LNCAP (cell line): Measurements from ENCODE around the gene GAS6.

Experiments
- CTCF ChIP-seq: fragments of 450-650 bp; IDR thresholded peaks from 2 replicates; pipeline ENCODE4 v1.5.1; 2017; ENCODE audit warnings: mild to moderate bottlenecking

The GAS6 gene

GRCh38 chr13:113851480-113851803 is 12.4 kb downstream of the GAS6 start:
- TF ChIP-seq CTCF: no peak

- no peak for TF ChIP-seq CTCF
These were observed 13.0 kb downstream of the GAS6 start for GRCh38 chr13:113850722-113851479.

- no peak for TF ChIP-seq CTCF
These were observed 13.7 kb downstream of the GAS6 start for GRCh38 chr13:113849981-113850721.

- TF ChIP-seq CTCF: no peak
These were observed 14.3 kb downstream of the GAS6 start for GRCh38 chr13:113849546-113849945.

- TF ChIP-seq CTCF: no peak
These were observed 15.2 kb downstream of the GAS6 start for GRCh38 chr13:113848431-113849260.

GRCh38 chr13:113848020-113848419 is 15.9 kb downstream of the GAS6 start:
- no peak for TF ChIP-seq CTCF

GRCh38 chr13:113846636-113847318 is 17.1 kb downstream of the GAS6 start:
- no peak for TF ChIP-seq CTCF
